ENCODE measurements around the gene IGF2. TPM values are rescaled to one million over a fixed set of nuclear protein-coding genes. Genes with fewer than 3 reads are reported as not detected.

IGF2 gene
- 1.3 and 1.5 TPM in 2 replicates for total RNA-seq (2021; fragmentation: NEBNext Ultra II Directional; extraction: Animal tissue kit (Norgen Biotek cat#: 25700))
- 0.74 and 2.0 TPM in 2 replicates for polyA plus RNA-seq (2011; rRNA removed)
- polyA plus RNA-seq (2011; cell fraction: cytosol; rRNA removed): 1.1 TPM
- 0.37 TPM for polyA plus RNA-seq (2011; cell fraction: nucleus; rRNA removed)
- 1.6 to 3.2 TPM (median 2.7 TPM) in 4 replicates for polyA plus RNA-seq (2012, experiment 1 of 2)
- 1.00 TPM for polyA plus RNA-seq (2012, experiment 2 of 2)
- 2.0 TPM for polyA plus RNA-seq (2013, experiment 1 of 2)
- 2.6 TPM for polyA plus RNA-seq (2013, experiment 2 of 2)
- 0.20 and 0.57 TPM in 2 replicates for polyA minus RNA-seq (2011; rRNA and poly(A)+ RNA removed)
- 0.88 TPM for polyA minus RNA-seq (2011; cell fraction: cytosol; rRNA and poly(A)+ RNA removed)
- polyA minus RNA-seq (2011; cell fraction: nucleus; rRNA and poly(A)+ RNA removed): 0.70 TPM
- long read RNA-seq, experiment 1: 0 reads
- long read RNA-seq, experiment 2: 0 reads

GRCh38 chr11:2139123-2139521 is at the start of gene IGF2:
TSS of gene IGF2 (minus strand) at chr11:2139389. CDS start at chr11:2135523, 3,866 bp downstream.
- H3K9ac ChIP-seq (replicated peaks in 1 of 4; ENCODE audit: extremely low read depth in 1 of 4, low read depth in 3 of 4, low read length in 3 of 4): no peak within 1 kb of the TSS
- peak within 1 kb of the TSS in 2 of 4 experiments; percentile 4 to 65; a peak in 3 of 8 replicates for H3K4me3 ChIP-seq (ENCODE audit: extremely low read depth in 1 of 4, insufficient read depth in 2 of 4, low read depth in 3 of 4, low read length in 4 of 4)
- no peaks in the 10 kb centered on the region for H3K79me1 ChIP-seq (ENCODE audit: low read depth, low read length)
- H3K23ac ChIP-seq (ENCODE audit: insufficient read length): no peak within 1 kb of the TSS
- no peak within 1 kb of the TSS for H2BK5ac ChIP-seq (ENCODE audit: low read depth, low read length)
- H2AK5ac ChIP-seq (ENCODE audit: low read depth, low read length): no peak within 1 kb of the TSS
- peaks cover 0 to 3% (median 0%) of the 10 kb centered on the region in 4 experiments; a peak in 1 of 8 replicates for H3K36me3 ChIP-seq (ENCODE audit: control insufficient read depth in 2 of 4, insufficient read depth in 4 of 4, low read length in 3 of 4)
- no peaks in the 10 kb centered on the region for H3K9me3 ChIP-seq (ENCODE audit: insufficient read depth in 2 of 2, low read depth in 1 of 2, low read length in 1 of 2)
- no peak within 1 kb of the TSS for H2BK12ac ChIP-seq (ENCODE audit: low read depth, low read length)
- no peak within 1 kb of the TSS for H2BK120ac ChIP-seq (replicated peaks; ENCODE audit: low read depth, low read length)
- no peak within 1 kb of the TSS for H3K27ac ChIP-seq (ENCODE audit: low read depth, low read length)
- H2BK20ac ChIP-seq (ENCODE audit: low read length): no peak within 1 kb of the TSS
- ChIA-PET POLR2A (ENCODE audit: partially characterized antibody) (interaction anchor here (0.8 to 1.1 kb wide), 2 partner anchors 8 to 118 kb away, joined by 3 read pairs; no protein-coding TSS in a partner anchor), CTCF (ENCODE audit: partially characterized antibody) (interaction anchor here (5.4 to 12.3 kb wide), 2 partner anchors 12 to 102 kb away, joined by 53 to 170 read pairs; no protein-coding TSS in a partner anchor)
- no peak within 1 kb of the TSS for H3K4ac ChIP-seq (replicated peaks; ENCODE audit: insufficient read length, low read depth, low read length)
- no CpG with 5 or more reads among the region's 62 CpGs for WGBS, 2 experiments (ENCODE audit: extremely low coverage in 1 of 2, insufficient coverage in 1 of 2, insufficient read length in 1 of 2, insufficient replicate concordance in 2 of 2, low coverage in 1 of 2, low lambda C conversion rate in 2 of 2, missing lambda C conversion rate in 1 of 2)
- H3K18ac ChIP-seq (ENCODE audit: extremely low read depth, low read length): no peak within 1 kb of the TSS; the same call in 1 of the 2 replicates
- no peaks in the 10 kb centered on the region for H3K79me2 ChIP-seq (ENCODE audit: control insufficient read depth in 1 of 2, insufficient read depth in 2 of 2, low read length in 2 of 2)
- peaks cover 0 to 10% (median 4%) of the 10 kb centered on the region in 4 experiments; a peak in 6 of 7 replicates for H3K4me1 ChIP-seq (replicated peaks in 1 of 4; ENCODE audit: control insufficient read depth in 3 of 4, insufficient read depth in 4 of 4, low read length in 3 of 4)
- H2BK15ac ChIP-seq (ENCODE audit: low read length): no peak within 1 kb of the TSS
- peak within 1 kb of the TSS; percentile 66 to 87 for H3K4me2 ChIP-seq (ENCODE audit: insufficient read depth in 1 of 2, low read depth in 2 of 2, low read length in 2 of 2)
- H4K8ac ChIP-seq (ENCODE audit: extremely low read depth, insufficient read depth, low read length): no peak within 1 kb of the TSS; the same call in 1 of the 2 replicates
- no peak within 1 kb of the TSS for H3K14ac ChIP-seq (ENCODE audit: insufficient read length)
- DNase-seq (ENCODE audit: low read depth in 1 of 2, low spot score in 2 of 2) (no peak), FAIRE-seq (no peak)
- H4K5ac ChIP-seq (ENCODE audit: insufficient read length, low read depth, low read length): no peak within 1 kb of the TSS
- no peak within 1 kb of the TSS for H2AFZ ChIP-seq (ENCODE audit: low read length)
- H4K91ac ChIP-seq (replicated peaks; ENCODE audit: insufficient read length, low read length): no peak within 1 kb of the TSS
- peaks cover 69 to 97% (median 92%) of the 10 kb centered on the region in 4 experiments for H3K27me3 ChIP-seq (replicated peaks in 1 of 4; ENCODE audit: control insufficient read depth in 3 of 4, extremely low read depth in 1 of 4, insufficient read depth in 3 of 4, low read length in 3 of 4)
- no peak within 1 kb of the TSS for H3K56ac ChIP-seq (replicated peaks; ENCODE audit: insufficient read length, low read depth, low read length)
- H3K23me2 ChIP-seq (ENCODE audit: low read depth, low read length): peaks cover 11% of the 10 kb centered on the region; the same call in 1 of the 2 replicates
- H4K20me1 ChIP-seq (replicated peaks in 1 of 2; ENCODE audit: control insufficient read depth in 1 of 2, insufficient read depth in 2 of 2, low read length in 2 of 2): peaks cover 12 to 18% of the 10 kb centered on the region in 2 experiments
- TF ChIP-seq E2F6 (IDR thresholded peaks at IDR 0.05) (no peak), GABPA (IDR thresholded peaks at IDR 0.05; ENCODE audit: borderline replicate concordance, insufficient read depth, low read length) (no peak), USF2 (IDR thresholded peaks at IDR 0.05; ENCODE audit: low read length) (no peak), SP1 (IDR thresholded peaks at IDR 0.05; ENCODE audit: low read depth, low read length) (no peak), JUND (IDR thresholded peaks at IDR 0.05; ENCODE audit: low read length) (no peak), SUZ12 (IDR thresholded peaks at IDR 0.05; ENCODE audit: low read length) (no peak), BCL11A (IDR thresholded peaks at IDR 0.05; ENCODE audit: low read depth in 2 of 2, low read length in 2 of 2) (no peak), PHF8 (conservative IDR thresholded peaks at IDR 0.05; ENCODE audit: low read depth, low read length) (no peak), GTF2F1 (IDR thresholded peaks at IDR 0.05; ENCODE audit: borderline replicate concordance, low read depth, low read length) (no peak), RFX5 (IDR thresholded peaks at IDR 0.05; ENCODE audit: borderline replicate concordance, low read depth, low read length) (no peak)

All from H1 (cell line).